GM12892 (cell line): ENCODE measurements around the gene NRP1.

Experiments
- POLR2A ChIP-seq: IDR thresholded peaks from 2 replicates; pipeline ENCODE4 v1.6.1; 2011; ENCODE audit warnings: low read depth, low read length, control low read depth
- POLR2AphosphoS5 ChIP-seq: IDR thresholded peaks from 2 replicates; pipeline ENCODE4 v1.6.1; 2011; ENCODE audit warnings: low read depth, low read length, control low read depth
- TAF1 ChIP-seq: IDR thresholded peaks from 2 replicates; pipeline ENCODE4 v1.6.1; 2011; ENCODE audit warnings: low read depth, mild to moderate bottlenecking, control low read depth, low read length, borderline replicate concordance

DNA sequence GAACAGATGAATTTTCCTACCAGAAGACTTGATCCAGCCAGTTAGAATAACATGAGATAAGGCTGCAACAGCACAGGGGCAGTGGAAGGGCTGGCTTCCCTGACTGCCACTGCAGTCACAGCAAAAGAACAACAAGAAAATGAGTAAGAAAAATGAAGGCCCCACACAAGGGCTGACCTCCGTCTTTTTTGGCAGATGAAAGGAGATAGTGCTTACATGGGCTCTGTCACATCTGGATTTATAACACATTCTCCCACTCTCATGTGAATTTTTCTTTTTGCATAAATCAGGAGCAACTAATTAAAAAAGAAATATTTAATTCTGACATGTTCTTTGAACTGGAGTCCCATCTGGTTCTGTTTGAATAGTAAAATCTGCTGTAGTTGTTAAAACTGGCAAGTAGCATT, 99.6 kb downstream of the NRP1 start:
- no peak for TF ChIP-seq POLR2A
- TF ChIP-seq TAF1: no peak
- TF ChIP-seq POLR2AphosphoS5: no peak
